Measurements from ENCODE around the gene RHBDL3. TPM values are rescaled to one million over a fixed set of nuclear protein-coding genes. Genes with fewer than 3 reads are reported as not detected.

The RHBDL3 gene
- total RNA-seq, 1 experiment from 2014 or later = 0.80 TPM

DNA sequence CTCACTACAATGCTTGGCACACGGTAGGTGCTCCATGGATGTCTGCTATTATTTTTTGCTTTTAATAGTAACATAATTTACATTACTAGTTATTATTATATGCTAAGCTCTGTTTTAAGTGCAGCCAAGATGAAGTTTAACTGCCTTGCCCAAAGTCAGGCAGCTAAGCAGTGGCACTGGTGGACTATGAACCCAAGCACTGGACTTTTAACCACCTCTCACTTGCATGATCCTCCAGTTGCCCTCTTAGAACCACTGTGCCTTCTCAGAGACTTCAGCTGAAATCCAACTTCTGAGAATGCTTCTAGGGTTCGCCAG lies 82.8 kb downstream of the RHBDL3 start:
- no peak overlapping the region for H3K27ac ChIP-seq (ENCODE audit: low read depth, low read length, poor library complexity, severe bottlenecking)
- H3K27me3 ChIP-seq (replicated peaks; ENCODE audit: insufficient read depth, low read depth, low read length, poor library complexity) = no peaks in the 10 kb centered on the region
- TF ChIP-seq EZH2 (IDR thresholded peaks at IDR 0.05; ENCODE audit: borderline replicate concordance, low read depth, low read length, poor library complexity, severe bottlenecking) = no peak
- TF ChIP-seq, protein P1, sequence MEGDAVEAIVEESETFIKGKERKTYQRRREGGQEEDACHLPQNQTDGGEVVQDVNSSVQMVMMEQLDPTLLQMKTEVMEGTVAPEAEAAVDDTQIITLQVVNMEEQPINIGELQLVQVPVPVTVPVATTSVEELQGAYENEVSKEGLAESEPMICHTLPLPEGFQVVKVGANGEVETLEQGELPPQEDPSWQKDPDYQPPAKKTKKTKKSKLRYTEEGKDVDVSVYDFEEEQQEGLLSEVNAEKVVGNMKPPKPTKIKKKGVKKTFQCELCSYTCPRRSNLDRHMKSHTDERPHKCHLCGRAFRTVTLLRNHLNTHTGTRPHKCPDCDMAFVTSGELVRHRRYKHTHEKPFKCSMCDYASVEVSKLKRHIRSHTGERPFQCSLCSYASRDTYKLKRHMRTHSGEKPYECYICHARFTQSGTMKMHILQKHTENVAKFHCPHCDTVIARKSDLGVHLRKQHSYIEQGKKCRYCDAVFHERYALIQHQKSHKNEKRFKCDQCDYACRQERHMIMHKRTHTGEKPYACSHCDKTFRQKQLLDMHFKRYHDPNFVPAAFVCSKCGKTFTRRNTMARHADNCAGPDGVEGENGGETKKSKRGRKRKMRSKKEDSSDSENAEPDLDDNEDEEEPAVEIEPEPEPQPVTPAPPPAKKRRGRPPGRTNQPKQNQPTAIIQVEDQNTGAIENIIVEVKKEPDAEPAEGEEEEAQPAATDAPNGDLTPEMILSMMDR (conservative IDR thresholded peaks at IDR 0.05; ENCODE audit: low read depth, low read length) = no peak
- ChIA-PET POLR2A (ENCODE audit: low non-redundant PET) (no interaction called here), CTCF (no interaction called here)
- no TSS peak for BruUV-seq (replicated peaks)
- no peak for DNase-seq (ENCODE audit: low spot score)
- peaks cover 12% of the 10 kb centered on the region for H3K36me3 ChIP-seq (ENCODE audit: insufficient read depth, low read length, poor library complexity, severe bottlenecking)
- no peaks in the 10 kb centered on the region for H3K9me3 ChIP-seq (ENCODE audit: low read depth, low read length, poor library complexity, severe bottlenecking)
- H3K4me1 ChIP-seq (ENCODE audit: insufficient read depth, low read length, poor library complexity, severe bottlenecking) = peaks cover 6% of the 10 kb centered on the region
- no peak overlapping the region for H3K4me3 ChIP-seq (ENCODE audit: low read depth, low read length, poor library complexity, severe bottlenecking)
- intact Hi-C loops (cut with micrococcal nuclease; ENCODE audit: unreplicated experiment) = no loop called here

DNA sequence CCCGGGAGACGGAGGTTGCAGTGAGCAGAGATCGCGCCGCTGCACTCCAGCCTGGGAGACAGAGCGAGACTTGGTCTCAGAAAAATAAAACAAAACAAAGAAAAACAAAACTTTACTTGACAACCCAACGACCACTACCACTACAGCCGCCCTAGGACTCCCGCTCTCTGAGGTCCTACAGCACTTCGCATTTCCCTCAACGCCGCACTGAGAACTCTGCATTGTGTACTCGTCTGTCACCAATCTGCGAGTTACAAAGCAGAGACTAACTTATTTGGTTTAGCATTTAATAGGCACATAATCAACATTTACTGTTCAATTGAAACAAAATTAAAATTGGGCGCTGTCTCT lies 83.8 kb downstream of the RHBDL3 start:
- BruUV-seq (replicated peaks) = TSS peak; percentile 96
- Histone ChIP-seq H3K4me1 (ENCODE audit: insufficient read depth, low read length, poor library complexity, severe bottlenecking) (peaks cover 6% of the 10 kb centered on the region), H3K27me3 (replicated peaks; ENCODE audit: insufficient read depth, low read depth, low read length, poor library complexity) (no peaks in the 10 kb centered on the region), H3K9me3 (ENCODE audit: low read depth, low read length, poor library complexity, severe bottlenecking) (no peaks in the 10 kb centered on the region), H3K4me3 (ENCODE audit: low read depth, low read length, poor library complexity, severe bottlenecking) (peak overlapping the region; percentile 69), H3K36me3 (ENCODE audit: insufficient read depth, low read length, poor library complexity, severe bottlenecking) (peaks cover 18% of the 10 kb centered on the region), H3K27ac (ENCODE audit: low read depth, low read length, poor library complexity, severe bottlenecking) (peak overlapping the region; percentile 94)
- POLR2A ChIA-PET (ENCODE audit: low non-redundant PET) = no interaction called here
- DNase-seq (ENCODE audit: low spot score) = no peak
- intact Hi-C loops (cut with micrococcal nuclease; ENCODE audit: unreplicated experiment) = no loop called here
- CTCF ChIA-PET = no interaction called here
- TF ChIP-seq EZH2 (IDR thresholded peaks at IDR 0.05; ENCODE audit: borderline replicate concordance, low read depth, low read length, poor library complexity, severe bottlenecking) = no peak
- TF ChIP-seq, protein P1 (conservative IDR thresholded peaks at IDR 0.05; ENCODE audit: low read depth, low read length) = no peak

DNA sequence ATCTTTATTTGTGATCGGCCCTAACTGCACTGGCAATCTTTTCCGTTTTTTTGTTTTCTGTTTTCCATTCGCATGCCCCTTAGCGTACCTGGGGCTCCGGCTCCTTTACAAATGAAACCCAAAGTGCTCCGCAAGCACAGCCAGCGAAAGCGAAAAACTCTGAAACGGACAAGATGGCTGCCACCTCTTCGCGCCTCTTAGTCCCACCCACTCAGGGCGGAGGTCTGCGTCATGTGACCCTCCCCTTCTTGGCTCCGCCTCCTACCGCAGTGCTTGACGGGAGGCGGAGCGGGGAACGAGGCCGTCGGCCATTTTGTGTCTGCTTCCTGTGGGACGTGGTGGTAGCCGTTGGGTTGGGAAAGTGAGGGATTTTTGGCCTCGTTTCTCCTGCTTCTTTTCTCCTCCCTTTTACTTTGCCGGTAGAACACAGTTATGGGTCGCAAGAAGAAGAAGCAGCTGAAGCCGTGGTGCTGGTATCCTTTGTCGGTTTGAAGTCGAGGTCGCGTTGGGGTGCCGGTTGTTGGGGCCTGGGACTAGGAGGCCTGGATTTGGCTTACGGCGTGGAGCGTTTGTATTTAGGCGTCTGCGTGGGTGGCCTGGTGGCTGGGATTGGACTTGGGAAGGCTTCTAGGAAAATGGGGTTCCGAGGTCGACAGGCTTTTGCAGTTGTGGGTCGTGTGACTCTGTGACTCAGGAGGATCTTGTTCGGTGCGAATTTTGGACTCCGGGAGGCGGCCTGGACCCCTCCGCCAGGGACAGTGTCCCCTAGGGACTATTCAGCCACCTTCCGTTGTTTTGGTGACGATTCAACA lies 84.4 kb downstream of the RHBDL3 start, which contains the start of gene ZNF207:
ZNF207 (plus strand) TSS at position 304 of the 812 bp plus-strand sequence; CDS start at position 433, 129 bp downstream.
- DNase-seq (ENCODE audit: low spot score) = peak; percentile 93
- Histone ChIP-seq H3K36me3 (ENCODE audit: insufficient read depth, low read length, poor library complexity, severe bottlenecking) (peaks cover 20% of the 10 kb centered on the region), H3K27me3 (replicated peaks; ENCODE audit: insufficient read depth, low read depth, low read length, poor library complexity) (no peaks in the 10 kb centered on the region), H3K27ac (ENCODE audit: low read depth, low read length, poor library complexity, severe bottlenecking) (peak within 1 kb of the TSS; percentile 94), H3K4me3 (ENCODE audit: low read depth, low read length, poor library complexity, severe bottlenecking) (peak within 1 kb of the TSS; percentile 69), H3K4me1 (ENCODE audit: insufficient read depth, low read length, poor library complexity, severe bottlenecking) (peaks cover 10% of the 10 kb centered on the region), H3K9me3 (ENCODE audit: low read depth, low read length, poor library complexity, severe bottlenecking) (no peaks in the 10 kb centered on the region)
- no peak for TF ChIP-seq EZH2 (IDR thresholded peaks at IDR 0.05; ENCODE audit: borderline replicate concordance, low read depth, low read length, poor library complexity, severe bottlenecking)
- TF ChIP-seq, protein P1 (conservative IDR thresholded peaks at IDR 0.05; ENCODE audit: low read depth, low read length) = no peak
- intact Hi-C loops (cut with micrococcal nuclease; ENCODE audit: unreplicated experiment) = loop anchor here (10.0 kb wide), 1 partner anchor 95 kb away; the partner anchor contains the start of gene PSMD11
- ChIA-PET CTCF (no interaction called here), POLR2A (ENCODE audit: low non-redundant PET) (interaction anchor here (0.8 kb wide), 1 partner anchor 342 kb away, joined by 3 read pairs; no protein-coding TSS in a partner anchor)
- TSS peak; percentile 90 for BruUV-seq (replicated peaks)

Data from A673 (cell line).